HG02885 (cell line): Measurements from ENCODE around the gene RAPH1.
"Not testable (repeated sequence)": the region's sequence is repeated elsewhere in the genome, so short reads cannot be mapped to it uniquely, and the experiment has no call there.

Source experiments
- ATAC-seq: cut with Tn5 transposase; IDR thresholded peaks from one replicate; pipeline ENCODE4 v1.9.1; 2021; ENCODE audit warnings: mild to moderate bottlenecking; ENCODE audit not compliant: unreplicated experiment, poor library complexity

The RAPH1 gene

GRCh38 chr2:203372706-203373105 lies 162.4 kb downstream of the RAPH1 start:
- not testable (repeated sequence) for ATAC-seq

DNA sequence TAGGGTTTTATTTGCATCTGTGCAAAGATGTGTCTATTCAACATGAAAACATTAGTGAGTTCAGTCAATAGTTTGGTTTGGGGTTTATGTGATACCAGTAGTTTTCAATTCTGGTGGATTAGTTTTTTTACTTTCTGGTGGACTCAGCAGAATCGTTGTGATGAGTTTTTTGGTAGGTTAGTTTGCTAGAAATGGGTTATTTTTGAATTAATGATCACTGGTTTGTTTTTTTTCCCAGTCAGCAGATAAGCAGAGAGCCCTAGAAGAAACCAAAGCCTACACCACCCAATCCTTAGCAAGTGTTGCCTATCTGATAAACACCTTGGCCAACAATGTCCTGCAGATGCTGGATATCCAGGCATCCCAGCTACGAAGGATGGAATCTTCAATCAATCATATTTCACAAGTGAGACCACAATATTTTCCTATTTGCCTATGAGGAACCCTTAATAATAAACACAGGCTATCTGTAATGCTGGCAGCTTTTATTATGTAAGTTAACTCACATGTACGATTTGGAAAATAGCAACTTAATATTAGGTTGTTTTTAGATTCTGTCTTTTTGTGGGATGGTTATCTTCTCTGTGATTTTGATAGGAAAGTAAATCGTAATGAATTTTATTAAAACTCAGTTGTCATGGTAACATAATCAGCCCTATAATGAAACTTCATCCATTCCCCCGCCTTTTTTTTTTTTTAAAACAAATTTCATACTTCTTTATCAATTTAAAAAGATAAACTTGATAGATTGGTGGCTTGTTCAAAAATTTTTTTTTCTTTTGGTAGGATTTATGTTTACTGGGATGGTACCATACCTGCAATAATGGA lies 168.2 kb downstream of the RAPH1 start:
- no peak for ATAC-seq

DNA sequence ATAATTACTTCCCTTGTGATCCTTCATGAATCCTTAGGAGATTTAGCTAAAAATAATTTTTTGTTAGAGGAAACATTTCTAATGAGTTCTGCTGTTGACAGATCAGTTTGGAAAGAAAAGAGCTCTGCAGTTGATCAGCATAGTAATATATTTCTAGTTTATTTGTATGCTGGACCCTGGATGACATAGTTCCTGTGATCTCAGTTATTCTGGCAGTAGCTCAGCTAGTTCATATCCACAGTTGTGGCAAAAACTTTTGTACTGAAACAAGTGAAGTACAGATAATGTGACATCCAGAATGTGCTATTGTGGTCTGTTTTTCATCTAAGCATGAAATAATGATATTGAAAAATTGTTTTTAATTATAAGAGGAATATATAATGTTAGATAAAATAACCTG lies 173.2 kb downstream of the RAPH1 start:
- ATAC-seq, result no peak

DNA sequence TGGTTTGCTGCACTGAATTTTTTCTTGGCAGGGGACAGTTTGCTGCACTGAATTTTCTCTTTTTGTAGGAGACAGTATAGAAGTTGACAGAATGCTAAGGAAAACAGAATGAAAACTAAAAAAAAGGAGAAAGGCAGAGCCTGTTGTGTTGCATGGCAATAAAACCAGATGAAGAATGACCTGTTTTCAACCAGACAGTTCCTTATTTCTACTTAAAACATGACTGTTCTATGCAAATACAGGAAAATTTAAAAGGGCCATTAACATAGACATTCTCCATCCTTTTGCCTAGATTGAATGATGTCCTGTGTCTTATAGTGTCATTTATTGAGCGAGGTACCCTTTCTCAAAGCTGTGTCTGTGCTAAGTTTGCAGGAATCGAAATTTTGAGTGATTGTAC lies 173.6 kb downstream of the RAPH1 start:
- ATAC-seq, result no peak

GRCh38 chr2:203360833-203361430 lies 174.2 kb downstream of the RAPH1 start:
- ATAC-seq, result no peak

DNA sequence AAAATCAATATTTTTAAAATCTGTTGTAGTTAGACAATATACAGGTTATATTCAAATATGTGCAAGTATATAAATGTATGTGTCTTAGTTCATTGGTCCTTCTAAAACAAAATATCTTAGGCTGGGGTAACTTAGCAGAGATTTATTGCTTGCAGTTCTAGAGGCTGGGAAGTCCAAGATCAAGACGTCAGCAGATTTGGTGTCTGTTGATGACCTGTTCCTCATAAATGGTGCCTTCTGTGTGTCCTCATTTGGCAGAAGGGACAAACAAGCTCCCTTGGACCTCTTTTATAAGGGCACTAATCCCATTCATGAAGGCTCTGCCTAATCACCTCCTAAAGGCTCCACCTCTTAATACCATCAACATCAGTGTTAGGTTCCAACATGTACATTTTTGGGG lies 175.7 kb downstream of the RAPH1 start:
- ATAC-seq, result no peak

DNA sequence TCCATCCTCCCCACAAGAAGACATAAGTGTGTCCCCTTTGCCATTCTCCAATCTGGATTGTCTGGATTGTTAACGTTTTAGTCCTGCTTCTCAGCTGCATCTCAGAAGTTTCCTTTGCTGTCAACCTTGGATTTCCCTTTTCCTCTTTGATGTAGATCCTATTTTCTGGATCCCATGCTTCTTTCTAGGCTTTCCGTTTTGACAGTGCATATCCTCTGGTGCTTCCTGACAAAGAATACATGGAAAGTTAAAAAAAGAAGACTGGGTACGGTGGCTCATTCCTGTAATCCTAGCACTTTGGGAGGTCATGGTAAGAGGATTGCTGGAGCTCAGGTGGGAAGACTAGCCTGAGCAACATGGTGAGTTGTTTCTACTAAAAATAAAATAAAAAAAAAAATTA lies 180.1 kb downstream of the RAPH1 start:
- no peak for ATAC-seq

GRCh38 chr2:203352604-203353255 lies 182.4 kb downstream of the RAPH1 start:
- ATAC-seq, result no peak

- no peak for ATAC-seq
Measured at GRCh38 chr2:203347375-203347774, 187.7 kb downstream of the RAPH1 start.

GRCh38 chr2:203346612-203347011 lies 188.5 kb downstream of the RAPH1 start:
- no peak for ATAC-seq

GRCh38 chr2:203344667-203345066 lies 190.4 kb downstream of the RAPH1 start:
- ATAC-seq, result no peak
